ENCODE results near the gene FHDC1.

Gene FHDC1

DNA sequence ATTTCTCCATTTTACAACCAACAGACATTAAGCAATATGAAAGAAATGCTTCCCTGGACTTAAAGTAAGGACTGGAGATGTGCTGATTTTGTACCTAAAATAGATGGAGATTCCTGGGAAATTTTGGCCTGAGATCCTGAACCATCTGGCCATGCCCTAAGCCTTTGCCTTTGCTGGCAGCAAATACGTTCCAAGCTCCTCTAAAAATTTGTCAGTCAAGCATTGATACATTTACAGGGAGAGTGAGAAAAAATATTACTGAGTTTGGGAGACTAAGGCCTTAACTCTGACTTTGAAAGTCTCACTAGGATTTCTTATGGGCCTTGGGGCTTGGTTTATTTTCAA is 63.9 kb downstream of the FHDC1 start:
- H3K4me3 ChIP-seq (ENCODE audit: severe bottlenecking) = no peak overlapping the region
- TF ChIP-seq, protein P1, sequence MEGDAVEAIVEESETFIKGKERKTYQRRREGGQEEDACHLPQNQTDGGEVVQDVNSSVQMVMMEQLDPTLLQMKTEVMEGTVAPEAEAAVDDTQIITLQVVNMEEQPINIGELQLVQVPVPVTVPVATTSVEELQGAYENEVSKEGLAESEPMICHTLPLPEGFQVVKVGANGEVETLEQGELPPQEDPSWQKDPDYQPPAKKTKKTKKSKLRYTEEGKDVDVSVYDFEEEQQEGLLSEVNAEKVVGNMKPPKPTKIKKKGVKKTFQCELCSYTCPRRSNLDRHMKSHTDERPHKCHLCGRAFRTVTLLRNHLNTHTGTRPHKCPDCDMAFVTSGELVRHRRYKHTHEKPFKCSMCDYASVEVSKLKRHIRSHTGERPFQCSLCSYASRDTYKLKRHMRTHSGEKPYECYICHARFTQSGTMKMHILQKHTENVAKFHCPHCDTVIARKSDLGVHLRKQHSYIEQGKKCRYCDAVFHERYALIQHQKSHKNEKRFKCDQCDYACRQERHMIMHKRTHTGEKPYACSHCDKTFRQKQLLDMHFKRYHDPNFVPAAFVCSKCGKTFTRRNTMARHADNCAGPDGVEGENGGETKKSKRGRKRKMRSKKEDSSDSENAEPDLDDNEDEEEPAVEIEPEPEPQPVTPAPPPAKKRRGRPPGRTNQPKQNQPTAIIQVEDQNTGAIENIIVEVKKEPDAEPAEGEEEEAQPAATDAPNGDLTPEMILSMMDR (IDR thresholded peaks at IDR 0.05; ENCODE audit: poor library complexity, severe bottlenecking) = no peak
- no peak overlapping the region for H3K27ac ChIP-seq (ENCODE audit: poor library complexity, severe bottlenecking)
- no peaks in the 10 kb centered on the region for H3K36me3 ChIP-seq (ENCODE audit: low read depth)
- H3K9me3 ChIP-seq (ENCODE audit: severe bottlenecking) = no peaks in the 10 kb centered on the region
- DNase-seq (ENCODE audit: low spot score) = no peak
- H3K27me3 ChIP-seq (ENCODE audit: insufficient read depth, poor library complexity, severe bottlenecking) = no peaks in the 10 kb centered on the region
- H3K4me1 ChIP-seq (ENCODE audit: insufficient read depth, poor library complexity, severe bottlenecking) = peaks cover 17% of the 10 kb centered on the region
- ATAC-seq (ENCODE audit: low read depth) = no peak

DNA sequence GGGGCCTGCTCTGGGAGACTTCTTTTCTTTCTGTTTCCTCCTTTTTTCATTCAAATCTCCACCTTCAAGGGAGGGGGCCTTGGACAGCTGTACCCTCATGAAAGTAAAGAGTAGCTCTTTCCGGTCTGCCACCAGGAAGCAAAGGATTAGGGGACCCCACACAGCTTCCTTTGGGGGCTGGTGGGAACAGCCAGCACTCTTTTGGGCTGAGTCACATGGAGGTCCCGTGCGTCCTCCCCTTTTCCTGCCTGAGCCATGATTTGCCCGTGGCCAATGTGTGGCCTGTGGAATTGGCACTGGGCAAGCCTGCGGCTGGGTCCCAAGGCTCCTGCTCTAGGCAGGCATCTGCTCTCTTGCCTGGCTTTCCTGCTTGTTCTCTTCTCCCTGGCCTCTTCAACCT is 65.5 kb downstream of the FHDC1 start:
- TF ChIP-seq, protein P1 (IDR thresholded peaks at IDR 0.05; ENCODE audit: poor library complexity, severe bottlenecking) = no peak
- H3K9me3 ChIP-seq (ENCODE audit: severe bottlenecking) = no peaks in the 10 kb centered on the region
- H3K4me3 ChIP-seq (ENCODE audit: severe bottlenecking) = no peak overlapping the region
- no peak for ATAC-seq (ENCODE audit: low read depth)
- peaks cover 11% of the 10 kb centered on the region for H3K4me1 ChIP-seq (ENCODE audit: insufficient read depth, poor library complexity, severe bottlenecking)
- H3K36me3 ChIP-seq (ENCODE audit: low read depth) = no peaks in the 10 kb centered on the region
- no peaks in the 10 kb centered on the region for H3K27me3 ChIP-seq (ENCODE audit: insufficient read depth, poor library complexity, severe bottlenecking)
- DNase-seq (ENCODE audit: low spot score) = peak; percentile 18
- no peak overlapping the region for H3K27ac ChIP-seq (ENCODE audit: poor library complexity, severe bottlenecking)

GRCh38 chr4:153002110-153002509 is 66.0 kb downstream of the FHDC1 start:
- no peaks in the 10 kb centered on the region for H3K9me3 ChIP-seq (ENCODE audit: severe bottlenecking)
- ATAC-seq (ENCODE audit: low read depth) (no peak), DNase-seq (ENCODE audit: low spot score) (peak; percentile 2)
- no peaks in the 10 kb centered on the region for H3K36me3 ChIP-seq (ENCODE audit: low read depth)
- TF ChIP-seq, protein P1 (IDR thresholded peaks at IDR 0.05; ENCODE audit: poor library complexity, severe bottlenecking) = no peak
- no peak overlapping the region for H3K4me3 ChIP-seq (ENCODE audit: severe bottlenecking)
- no peak overlapping the region for H3K27ac ChIP-seq (ENCODE audit: poor library complexity, severe bottlenecking)
- H3K27me3 ChIP-seq (ENCODE audit: insufficient read depth, poor library complexity, severe bottlenecking) = no peaks in the 10 kb centered on the region
- peaks cover 11% of the 10 kb centered on the region for H3K4me1 ChIP-seq (ENCODE audit: insufficient read depth, poor library complexity, severe bottlenecking)

DNA sequence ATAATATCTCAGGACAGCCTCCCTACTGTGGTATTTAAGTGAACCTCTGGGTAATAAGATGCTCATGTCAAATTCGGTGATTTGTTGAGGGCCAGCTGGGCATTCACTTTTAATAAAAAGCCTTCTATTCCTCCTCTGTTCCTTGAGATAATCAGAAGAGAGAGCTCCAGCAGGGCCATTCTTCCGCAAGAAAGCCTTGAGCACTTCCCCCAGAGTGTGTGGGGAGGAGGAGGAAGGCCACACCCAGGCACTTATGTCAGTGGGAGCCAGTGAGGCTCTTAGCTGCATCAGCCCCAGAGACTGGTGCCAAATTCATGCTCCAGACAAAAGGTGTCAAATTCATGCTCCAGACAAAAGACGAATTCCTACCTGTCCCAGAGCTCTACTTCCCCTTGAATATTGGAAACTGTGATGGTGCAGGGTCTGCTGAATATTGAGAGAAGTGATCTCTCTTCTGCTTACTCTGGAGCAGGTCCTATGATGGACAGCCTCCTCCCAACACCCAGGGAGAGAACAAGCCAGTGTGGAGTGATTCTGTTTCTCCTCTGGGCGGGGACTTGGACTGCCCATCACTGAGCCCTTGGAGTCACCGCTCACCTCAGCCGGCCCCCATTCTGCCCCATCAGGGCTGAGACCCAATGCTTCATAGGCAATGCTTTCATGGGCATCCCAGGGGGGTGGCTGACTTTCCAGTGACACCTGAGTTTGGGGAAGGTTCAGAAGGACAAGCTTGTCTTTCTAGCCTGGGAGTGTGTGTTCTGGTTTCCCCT is 68.1 kb downstream of the FHDC1 start:
- TF ChIP-seq, protein P1 (IDR thresholded peaks at IDR 0.05; ENCODE audit: poor library complexity, severe bottlenecking) = no peak
- H3K27me3 ChIP-seq (ENCODE audit: insufficient read depth, poor library complexity, severe bottlenecking) = no peaks in the 10 kb centered on the region
- ATAC-seq (ENCODE audit: low read depth) (no peak), DNase-seq (ENCODE audit: low spot score) (no peak)
- no peak overlapping the region for H3K27ac ChIP-seq (ENCODE audit: poor library complexity, severe bottlenecking)
- H3K4me3 ChIP-seq (ENCODE audit: severe bottlenecking) = no peak overlapping the region
- no peaks in the 10 kb centered on the region for H3K9me3 ChIP-seq (ENCODE audit: severe bottlenecking)
- H3K36me3 ChIP-seq (ENCODE audit: low read depth) = no peaks in the 10 kb centered on the region
- no peaks in the 10 kb centered on the region for H3K4me1 ChIP-seq (ENCODE audit: insufficient read depth, poor library complexity, severe bottlenecking)

- no peaks in the 10 kb centered on the region for H3K27me3 ChIP-seq (ENCODE audit: insufficient read depth, poor library complexity, severe bottlenecking)
- no peak overlapping the region for H3K27ac ChIP-seq (ENCODE audit: poor library complexity, severe bottlenecking)
- no peaks in the 10 kb centered on the region for H3K4me1 ChIP-seq (ENCODE audit: insufficient read depth, poor library complexity, severe bottlenecking)
- TF ChIP-seq, protein P1 (IDR thresholded peaks at IDR 0.05; ENCODE audit: poor library complexity, severe bottlenecking) = no peak
- H3K9me3 ChIP-seq (ENCODE audit: severe bottlenecking) = no peaks in the 10 kb centered on the region
- DNase-seq (ENCODE audit: low spot score) (no peak), ATAC-seq (ENCODE audit: low read depth) (no peak)
- no peak overlapping the region for H3K4me3 ChIP-seq (ENCODE audit: severe bottlenecking)
- no peaks in the 10 kb centered on the region for H3K36me3 ChIP-seq (ENCODE audit: low read depth)
Observed at GRCh38 chr4:153005899-153006381, 69.8 kb downstream of the FHDC1 start.

Data from RWPE2 (cell line).